GM12878 (cell line): ENCODE measurements around the gene EXOC3L4. TPM values are rescaled to one million over a fixed set of nuclear protein-coding genes. Genes with fewer than 3 reads are reported as not detected.

Source experiments
- ATAC-seq: fragments of 200-7000 bp; cut with Tn5 transposase; 3 replicates; pipeline ENCODE4 v1.9.1; 2020; ENCODE audit warnings: mild to moderate bottlenecking, moderate library complexity
- BruUV-seq: library from RNA; stranded (reverse); fragments of 400-500 nt; replicated peaks from 2 replicates; lab custom pipeline; 2021; lab: Mats Ljungman, UMichigan
- CTCF ChIA-PET: fragments of 300-600 bp; sonication (Branson Sonifier 250); formaldehyde crosslinking; extraction: SDS; loops from one replicate; lab custom pipeline; 2021; ENCODE audit warnings: inconsistent platforms; lab: Yijun Ruan, JAX
- POLR2A ChIA-PET: fragments of 350-600 bp; formaldehyde crosslinking; extraction: SDS; loops from one replicate; lab custom pipeline; 2021; ENCODE audit warnings: inconsistent platforms; lab: Charles Lee
- RAD21 ChIA-PET: fragments of 300-600 bp; sonication (Branson Sonifier 250); formaldehyde crosslinking; loops from one replicate; lab custom pipeline; 2023; ENCODE audit warnings: antibody characterized with exemption; ENCODE audit not compliant: unreplicated experiment; lab: Charles Lee
- SMC1A ChIA-PET: fragments of 300-600 bp; sonication (Branson Sonifier 250); formaldehyde crosslinking; loops from one replicate; lab custom pipeline; 2023; ENCODE audit not compliant: unreplicated experiment, uncharacterized antibody; lab: Charles Lee
- DNase-seq: peaks from one replicate; pipeline ENCODE4 v3.0.0-alpha.2; 2011; ENCODE audit warnings: low read depth, low spot score
- FAIRE-seq: peaks from 3 replicates; lab custom pipeline; 2011; peaks lifted over from hg19 to GRCh38; lab: Jason Lieb, UNC
- H2AFZ ChIP-seq: 2 replicates; pipeline ENCODE4 v1.6.0; 2011; ENCODE audit warnings: low read depth, low read length, control low read depth; ENCODE audit not compliant: control insufficient read depth
- H3K27ac ChIP-seq: 2 replicates; pipeline ENCODE4 v1.5.1; 2011; ENCODE audit warnings: control low read depth; ENCODE audit not compliant: control insufficient read depth, insufficient read depth
- H3K27me3 ChIP-seq, 2 experiments: replicated peaks in 1 of 2; 2 replicates each; pipeline versions ENCODE4 v1.6.0 to v1.6.1; 2011; ENCODE audit warnings: low read length in 1 of 2; ENCODE audit not compliant: control insufficient read depth in 2 of 2, insufficient read depth in 2 of 2
- H3K36me3 ChIP-seq, 2 experiments: 2 replicates each; pipeline ENCODE4 v1.5.1; 2011; ENCODE audit warnings: low read length in 1 of 2; ENCODE audit not compliant: control insufficient read depth in 2 of 2, insufficient read depth in 2 of 2
- H3K4me1 ChIP-seq: 2 replicates; pipeline ENCODE4 v1.6.1; 2011; ENCODE audit warnings: mild to moderate bottlenecking, low read length, moderate library complexity, mixed read lengths; ENCODE audit not compliant: control insufficient read depth, insufficient read depth
- H3K4me2 ChIP-seq: 2 replicates; pipeline ENCODE4 v1.6.0; 2011; ENCODE audit warnings: control low read depth; ENCODE audit not compliant: control insufficient read depth, insufficient read depth
- H3K4me3 ChIP-seq: fragments of 200-600 bp; sonication (generic); 2 replicates; pipeline ENCODE4 v1.5.1; 2016
- H3K79me2 ChIP-seq: 2 replicates; pipeline ENCODE4 v1.6.0; 2011; ENCODE audit warnings: low read length; ENCODE audit not compliant: control insufficient read depth, insufficient read depth
- H3K9ac ChIP-seq: 2 replicates; pipeline ENCODE4 v1.8.0; 2011; ENCODE audit warnings: low read length, control low read depth, mixed read lengths; ENCODE audit not compliant: control insufficient read depth, insufficient read depth
- H3K9me3 ChIP-seq: replicated peaks from 3 replicates; pipeline ENCODE4 v1.5.1; 2011; ENCODE audit warnings: mild to moderate bottlenecking, low read length; ENCODE audit not compliant: control insufficient read depth, insufficient read depth
- H4K20me1 ChIP-seq: 2 replicates; pipeline ENCODE4 v1.6.0; 2011; ENCODE audit not compliant: control insufficient read depth, insufficient read depth
- ATF2 ChIP-seq: IDR thresholded peaks from 2 replicates; pipeline ENCODE4 v1.6.1; 2012; ENCODE audit warnings: low read length, inconsistent platforms
- CBX3 ChIP-seq: fragments of 200-600 bp; sonication (generic); IDR thresholded peaks from 2 replicates; pipeline ENCODE4 v1.6.1; 2016; ENCODE audit warnings: low read depth, borderline replicate concordance
- FOS ChIP-seq: IDR thresholded peaks from 3 replicates; pipeline ENCODE4 v1.6.1; 2011; ENCODE audit warnings: borderline replicate concordance; ENCODE audit not compliant: insufficient read length; ENCODE audit errors: extremely low read depth
- HDGF ChIP-seq: fragments of 450-650 bp; IDR thresholded peaks from 2 replicates; pipeline ENCODE4 v1.6.1; 2016; ENCODE audit warnings: antibody characterized with exemption
- JUNB ChIP-seq: IDR thresholded peaks from 2 replicates; pipeline ENCODE4 v1.6.1; 2016; ENCODE audit warnings: antibody characterized with exemption, mild to moderate bottlenecking
- JUND ChIP-seq: IDR thresholded peaks from 2 replicates; pipeline ENCODE4 v1.6.1; 2012; ENCODE audit warnings: low read depth, mild to moderate bottlenecking, low read length, improper control_type of control experiment, moderate library complexity
- KLF5 ChIP-seq: fragments of 450-650 bp; IDR thresholded peaks from 2 replicates; pipeline ENCODE4 v1.6.1; 2014; ENCODE audit warnings: mild to moderate bottlenecking; ENCODE audit not compliant: partially characterized antibody
- MAX ChIP-seq: IDR thresholded peaks from 2 replicates; pipeline ENCODE4 v1.6.1; 2012; ENCODE audit warnings: low read depth, low read length, improper control_type of control experiment
- MEF2A ChIP-seq: IDR thresholded peaks from 2 replicates; pipeline ENCODE4 v1.6.1; 2011; ENCODE audit warnings: low read depth, mild to moderate bottlenecking, low read length, moderate library complexity; ENCODE audit not compliant: insufficient read depth
- NFYA ChIP-seq: IDR thresholded peaks from 2 replicates; pipeline ENCODE4 v1.6.1; 2011; ENCODE audit warnings: low read depth, mild to moderate bottlenecking, low read length, improper control_type of control experiment, borderline replicate concordance
- NRF1 ChIP-seq: conservative IDR thresholded peaks from 2 replicates; pipeline ENCODE4 v1.6.1; 2011; ENCODE audit warnings: mild to moderate bottlenecking, low read depth, low read length, improper control_type of control experiment
- PBX3 ChIP-seq: IDR thresholded peaks from 2 replicates; pipeline ENCODE4 v1.6.1; 2011; ENCODE audit warnings: mild to moderate bottlenecking, low read depth, low read length, moderate library complexity; ENCODE audit not compliant: insufficient replicate concordance
- SKIL ChIP-seq: fragments of 450-650 bp; IDR thresholded peaks from 2 replicates; pipeline ENCODE4 v1.6.1; 2017; ENCODE audit warnings: mild to moderate bottlenecking, low read depth, inconsistent platforms; ENCODE audit not compliant: poor library complexity, severe bottlenecking
- ZBTB11 ChIP-seq: fragments of 450-650 bp; formaldehyde crosslinking; IDR thresholded peaks from 2 replicates; pipeline ENCODE4 v1.5.0; 2022; ENCODE audit warnings: mild to moderate bottlenecking, missing genetic modification characterization
- ZNF24 ChIP-seq: fragments of 450-650 bp; IDR thresholded peaks from 2 replicates; pipeline ENCODE4 v1.6.1; 2017; ENCODE audit warnings: antibody characterized with exemption, mild to moderate bottlenecking
- WGBS: methylation state at CpG from one replicate; pipeline ENCODE4 v1.1.6; 2016; ENCODE audit warnings: low lambda C conversion rate; ENCODE audit not compliant: insufficient replicate concordance, insufficient coverage; ENCODE audit errors: missing lambda C conversion rate; 5-methylcytosine and 5-hydroxymethylcytosine counted together
- in situ Hi-C: fragments of 300-500 bp; cut with MboI; formaldehyde crosslinking; loops from 9 replicates; pipeline ENCODE4 v1.14.3; 2018; ENCODE audit warnings: mixed read lengths
- intact Hi-C: fragments of 100-400 bp; cut with micrococcal nuclease; formaldehyde crosslinking; loops from one replicate; pipeline ENCODE4 v1.14.2; 2022; ENCODE audit not compliant: unreplicated experiment
- polyA plus RNA-seq, 11 experiments: library from polyadenylated mRNA; depleted of rRNA in 4 of 11; unstranded in 6 of 11; stranded (reverse) in 5 of 11; fragments of >200 nt; fragmentation: Nextera tagmentation in 4 of 11; fragmentation: Illumina TruSeq in 1 of 11; extraction: Ambion mirVana in 4 of 11; extraction: Trizol in 1 of 11; gene quantifications; 1 replicate in 1 of 11; 2 replicates in 10 of 11; pipeline versions ENCODE4 v1.2.1 to v1.2.3, GENCODE V29; 2011 to 2016; ENCODE audit warnings: inconsistent platforms in 2 of 11, missing spikeins in 2 of 11, low read depth in 1 of 11
- total RNA-seq, 4 experiments: library from RNA; depleted of rRNA in 3 of 4; stranded (reverse); fragments of >200 nt in 3 of 4; fragmentation: Illumina TruSeq in 1 of 4; extraction: Trizol in 1 of 4; gene quantifications; 2 replicates each; pipeline versions ENCODE4 v1.2.1 to v1.2.3, GENCODE V29; 2013 to 2021

Gene EXOC3L4
- total and polyA plus RNA-seq, 10 of the 15 experiments (the other 5 are each of a cell fraction or from before 2014, with no cell fraction given), result not detected

- TF ChIP-seq NRF1 (no peak), MAX (no peak), SKIL (no peak), HDGF (no peak), PBX3 (no peak), ZBTB11 (CRISPR knock-in tag) (no peak), MEF2A (no peak), JUND (no peak), CBX3 (no peak), JUNB (no peak), FOS (no peak), ZNF24 (no peak), NFYA (no peak), KLF5 (no peak), ATF2 (no peak)
- WGBS, result 63% methylated on average over 14 of the region's 14 CpGs
- Histone ChIP-seq H3K36me3 (no peaks in the 10 kb centered on the region), H2AFZ (no peak overlapping the region), H3K27ac (no peak overlapping the region), H3K4me2 (no peak overlapping the region), H3K79me2 (no peaks in the 10 kb centered on the region), H3K4me3 (no peak overlapping the region), H3K4me1 (peaks cover 8% of the 10 kb centered on the region), H3K9ac (no peak overlapping the region), H3K27me3 (no peaks in the 10 kb centered on the region; a peak in 2 of 4 replicates), H3K9me3 (no peaks in the 10 kb centered on the region), H4K20me1 (no peaks in the 10 kb centered on the region)
- in situ Hi-C loops, result no loop called here
- ATAC-seq (no peak), DNase-seq (no peak), FAIRE-seq (no peak)
- BruUV-seq, result no TSS peak
- POLR2A ChIA-PET, result no interaction called here
- intact Hi-C loops, result no loop called here
- CTCF ChIA-PET, result interaction anchor here (1.5 to 4.3 kb wide), 7 partner anchors 22 to 379 kb away, joined by 3 to 25 read pairs (median 14); partner anchors contain the start of gene EXOC3L4
- SMC1A ChIA-PET, result interaction anchor here (1.0 to 2.2 kb wide), 4 partner anchors 33 to 379 kb away, joined by 3 to 7 read pairs (median 6); no protein-coding TSS in a partner anchor
- RAD21 ChIA-PET, result interaction anchor here (1.1 to 2.3 kb wide), 7 partner anchors 17 to 380 kb away, joined by 3 to 14 read pairs (median 5); no protein-coding TSS in a partner anchor
Measured at GRCh38 chr14:103073367-103073875, 21.1 kb upstream of the EXOC3L4 start.
